ENCODE measurements around the gene ARHGAP28. TPM values are rescaled to one million over a fixed set of nuclear protein-coding genes. Genes with fewer than 3 reads are reported as not detected.

Gene ARHGAP28
- total and polyA plus RNA-seq, 2 of the 13 experiments (the other 11 are each of a cell fraction or from before 2014, with no cell fraction given), result not detected

- H2AFZ ChIP-seq (ENCODE audit: low read length), result no peak overlapping the region
- no peak overlapping the region for H3K9ac ChIP-seq (ENCODE audit: insufficient read depth, low read depth, low read length)
- H3K4me2 ChIP-seq (ENCODE audit: low read depth, low read length), result no peak overlapping the region
- ChIA-PET CTCF (ENCODE audit: low intra/inter-chr PET ratio, low total read pairs) (no interaction called here), POLR2A (no interaction called here)
- H3K27ac ChIP-seq (ENCODE audit: extremely low read length, insufficient read depth, low read length), result no peak overlapping the region
- no peak overlapping the region for H3K4me3 ChIP-seq (replicated peaks in 1 of 3; ENCODE audit: insufficient read depth in 1 of 3, low read depth in 2 of 3, low read length in 3 of 3)
- no peaks in the 10 kb centered on the region for H3K9me3 ChIP-seq (ENCODE audit: low read length)
- DNase-seq (ENCODE audit: low spot score), result no peak
- no peaks in the 10 kb centered on the region for H3K36me3 ChIP-seq (replicated peaks in 1 of 2; ENCODE audit: control insufficient read depth in 1 of 2, insufficient read depth in 2 of 2, low read length in 2 of 2)
- H3K79me2 ChIP-seq (ENCODE audit: insufficient read depth, low read length), result no peaks in the 10 kb centered on the region
- no TSS peak for BruUV-seq (replicated peaks)
- FAIRE-seq, result no peak
- no peaks in the 10 kb centered on the region for H3K4me1 ChIP-seq (ENCODE audit: insufficient read depth, low read length)
- no peaks in the 10 kb centered on the region for H4K20me1 ChIP-seq (ENCODE audit: insufficient read depth, low read length)
- TF ChIP-seq TEAD3 (CRISPR knock-in tag; optimal IDR thresholded peaks at IDR 0.05; ENCODE audit: borderline replicate concordance) (no peak), MTA3 (CRISPR knock-in tag; IDR thresholded peaks at IDR 0.05) (no peak), SP1 (IDR thresholded peaks at IDR 0.05) (no peak), SP1 (CRISPR knock-in tag; IDR thresholded peaks at IDR 0.05) (no peak), IRX3 (CRISPR knock-in tag; IDR thresholded peaks at IDR 0.05; ENCODE audit: borderline replicate concordance, low read depth) (no peak), ZFP90 (CRISPR knock-in tag; IDR thresholded peaks at IDR 0.05; ENCODE audit: borderline replicate concordance) (no peak), ZNF503 (CRISPR knock-in tag; IDR thresholded peaks at IDR 0.05) (no peak), TFDP1 (CRISPR knock-in tag; IDR thresholded peaks at IDR 0.05; ENCODE audit: borderline replicate concordance) (no peak)
- in situ Hi-C loops (cut with HindIII; ENCODE audit: extremely low pct_ligation_motif_present, low pct_unique_long_range_greater_than_20kb) (no loop called here), intact Hi-C loops (cut with micrococcal nuclease; ENCODE audit: unreplicated experiment) (no loop called here)
- H3K27me3 ChIP-seq (ENCODE audit: control insufficient read depth in 1 of 2, insufficient read depth in 2 of 2, low read length in 2 of 2), result peaks cover 2 to 18% of the 10 kb centered on the region in 2 experiments; a peak in 3 of 5 replicates
- 31% methylated on average over 20 of the region's 25 CpGs for WGBS (ENCODE audit: low lambda C conversion rate)
- ATAC-seq, result no peak
Measured at GRCh38 chr18:6683112-6683876, 46.2 kb upstream of the ARHGAP28 start.

Data from HepG2 (cell line).